ENCODE results near the gene RPGRIP1. TPM values are rescaled to one million over a fixed set of nuclear protein-coding genes. Genes with fewer than 3 reads are reported as not detected.
"Not testable (repeated sequence)": the region's sequence is repeated elsewhere in the genome, so short reads cannot be mapped to it uniquely, and the experiment has no call there.

RPGRIP1 gene
- polyA plus RNA-seq, 3 donors: 0.47 to 0.90 (median 0.64) TPM

DNA sequence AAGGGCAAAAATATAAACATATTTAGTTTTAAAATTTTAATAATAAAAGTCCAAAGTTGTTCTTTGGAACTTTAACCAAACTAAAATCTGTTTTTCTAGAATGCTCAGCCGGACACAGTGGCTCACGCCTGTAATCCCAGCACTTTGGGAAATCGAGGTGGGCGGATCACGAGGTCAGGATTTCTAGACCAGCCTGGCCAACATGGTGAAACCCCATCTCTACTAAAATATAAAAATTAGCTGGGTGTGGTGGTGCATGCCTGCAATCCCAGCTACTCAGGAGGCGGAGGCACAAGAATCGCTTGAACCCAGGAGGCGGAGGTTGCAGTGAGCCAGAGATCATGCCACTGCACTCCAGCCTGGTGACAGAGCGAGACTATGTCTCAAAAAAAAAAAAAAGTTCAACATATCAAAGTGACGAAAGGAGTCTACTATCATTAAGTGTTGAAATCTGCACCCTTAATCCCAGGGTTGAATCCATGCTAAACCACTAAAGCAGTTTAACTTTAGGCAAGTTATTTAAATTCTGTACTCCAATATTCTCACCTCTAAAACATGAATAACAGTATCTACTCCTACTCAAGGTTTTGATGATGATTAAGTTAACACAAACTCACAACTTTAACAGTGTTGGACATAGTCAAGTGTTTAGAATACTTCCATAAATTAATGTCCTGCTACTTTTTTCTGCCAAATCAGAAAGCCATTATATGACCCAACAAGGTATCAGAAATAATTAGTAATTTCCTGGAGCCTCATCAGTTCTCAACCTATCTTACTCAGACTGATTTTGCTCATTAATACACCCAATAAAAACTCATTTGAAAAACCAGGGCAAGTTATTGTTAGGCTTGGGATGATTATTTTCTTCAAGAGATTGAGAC lies 21.6 kb upstream of the RPGRIP1 start:
- DNase-seq: no peak

GRCh38 chr14:21258889-21259787 lies 20.7 kb upstream of the RPGRIP1 start:
- no peak for DNase-seq

- no peak for DNase-seq
These were observed 18.1 kb upstream of the RPGRIP1 start for GRCh38 chr14:21261824-21262223.

DNA sequence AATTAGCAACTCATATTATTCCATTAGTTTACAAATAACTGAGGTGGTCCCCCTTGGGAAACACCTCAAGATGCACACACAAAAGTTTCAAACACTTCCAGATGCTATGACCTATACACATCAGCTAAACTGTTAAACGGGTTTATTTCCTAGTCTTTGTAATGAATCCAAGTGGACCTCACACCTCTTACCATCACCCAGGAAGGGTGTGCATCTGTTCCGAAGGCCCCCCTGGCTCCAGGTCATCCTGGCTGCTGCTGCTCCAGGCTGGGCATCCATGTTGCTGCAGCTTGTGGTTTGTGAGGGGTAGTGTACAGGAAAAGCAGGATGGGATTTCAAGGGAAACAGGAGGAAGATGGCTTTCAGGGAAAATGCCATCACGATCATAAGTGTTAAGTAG lies 17.5 kb upstream of the RPGRIP1 start:
- DNase-seq: no peak

GRCh38 chr14:21263284-21264024 lies 16.4 kb upstream of the RPGRIP1 start:
- peak; percentile 8 for DNase-seq

DNA sequence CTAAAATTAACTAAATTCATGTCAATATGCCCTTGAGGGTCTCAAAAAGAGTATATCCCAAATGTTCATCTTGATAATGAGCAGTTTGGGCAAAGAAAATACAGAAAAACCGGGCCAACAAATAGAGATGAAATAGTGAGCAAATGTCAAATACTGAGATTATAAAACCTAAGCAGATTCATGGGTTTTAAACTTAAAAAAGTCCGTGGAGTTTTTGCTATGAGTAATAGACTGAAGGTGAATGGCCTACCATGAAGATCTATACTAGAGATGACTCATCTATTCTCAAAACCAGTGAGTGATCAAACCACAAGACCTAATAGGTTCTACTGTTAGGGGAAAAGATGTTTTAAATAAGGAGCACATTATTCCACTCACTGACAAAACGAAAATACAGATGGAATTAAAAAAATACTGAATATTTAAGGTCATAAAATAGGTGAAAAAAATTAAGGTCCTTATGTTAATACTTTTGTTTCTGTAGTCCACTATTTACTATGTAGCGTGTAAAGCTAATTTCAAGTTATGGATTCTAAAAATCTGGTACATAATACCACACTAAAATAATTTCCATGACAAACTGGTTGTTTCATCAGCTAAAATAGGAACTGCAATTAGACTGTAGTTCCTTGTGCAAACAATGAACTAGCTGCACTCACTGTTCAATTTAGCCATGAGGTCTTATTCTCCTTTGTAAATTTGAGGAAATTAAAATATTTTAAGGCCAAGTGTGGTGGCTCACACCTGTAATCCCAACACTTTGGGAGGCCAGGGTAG lies 15.7 kb upstream of the RPGRIP1 start:
- no peak for DNase-seq

DNA sequence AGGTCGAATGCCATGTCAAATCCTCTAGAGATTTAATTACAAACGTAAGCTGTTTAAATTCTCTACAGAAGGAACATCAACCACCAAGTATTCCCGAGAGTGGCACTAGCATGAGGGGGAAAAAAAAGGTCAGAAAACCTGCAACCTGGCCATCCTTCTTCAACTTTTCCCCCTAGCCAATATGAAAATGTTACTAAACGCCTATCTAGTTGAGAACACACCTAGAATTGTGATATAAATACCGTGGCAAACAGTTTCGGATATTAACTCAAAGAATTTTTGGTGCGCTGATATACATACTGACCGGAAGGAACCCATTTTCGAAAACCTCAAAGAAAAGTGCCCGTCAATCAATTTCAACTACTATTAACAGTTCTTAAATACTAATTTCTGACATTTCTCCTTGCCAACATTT lies 12.4 kb upstream of the RPGRIP1 start:
- DNase-seq: peak; percentile 10

GRCh38 chr14:21267886-21268616 lies 11.8 kb upstream of the RPGRIP1 start:
- peak; percentile 26 for DNase-seq

DNA sequence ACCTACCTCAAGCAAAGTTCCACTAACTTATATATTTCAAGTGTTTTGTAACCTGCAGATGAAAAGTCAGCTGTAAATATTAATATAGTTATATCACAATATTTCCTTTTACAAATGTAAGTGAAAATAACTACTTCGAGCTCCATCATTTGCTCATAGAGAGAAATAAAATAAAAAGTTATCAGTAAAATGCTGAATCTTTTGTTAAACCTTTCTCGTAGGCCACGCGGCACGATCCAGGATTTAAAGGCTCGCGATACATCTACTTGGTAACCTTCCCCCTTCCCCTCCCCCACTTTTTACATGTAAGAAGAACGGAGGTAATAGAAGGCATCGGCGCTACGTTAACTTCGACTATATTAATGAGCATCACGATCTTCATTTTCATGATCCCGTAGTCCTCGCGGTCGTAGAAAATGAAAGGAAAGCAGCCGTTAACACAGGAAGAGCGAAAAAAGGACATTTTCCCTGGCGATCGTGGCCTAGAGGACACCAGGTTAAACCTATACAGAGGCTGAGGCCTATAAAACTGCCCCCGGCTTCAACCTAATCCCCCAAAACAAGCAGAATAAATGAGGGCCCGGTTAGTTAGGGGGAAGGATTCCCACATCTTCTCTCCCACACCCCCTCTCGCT lies 11.1 kb upstream of the RPGRIP1 start:
- DNase-seq: peak; percentile 67

DNA sequence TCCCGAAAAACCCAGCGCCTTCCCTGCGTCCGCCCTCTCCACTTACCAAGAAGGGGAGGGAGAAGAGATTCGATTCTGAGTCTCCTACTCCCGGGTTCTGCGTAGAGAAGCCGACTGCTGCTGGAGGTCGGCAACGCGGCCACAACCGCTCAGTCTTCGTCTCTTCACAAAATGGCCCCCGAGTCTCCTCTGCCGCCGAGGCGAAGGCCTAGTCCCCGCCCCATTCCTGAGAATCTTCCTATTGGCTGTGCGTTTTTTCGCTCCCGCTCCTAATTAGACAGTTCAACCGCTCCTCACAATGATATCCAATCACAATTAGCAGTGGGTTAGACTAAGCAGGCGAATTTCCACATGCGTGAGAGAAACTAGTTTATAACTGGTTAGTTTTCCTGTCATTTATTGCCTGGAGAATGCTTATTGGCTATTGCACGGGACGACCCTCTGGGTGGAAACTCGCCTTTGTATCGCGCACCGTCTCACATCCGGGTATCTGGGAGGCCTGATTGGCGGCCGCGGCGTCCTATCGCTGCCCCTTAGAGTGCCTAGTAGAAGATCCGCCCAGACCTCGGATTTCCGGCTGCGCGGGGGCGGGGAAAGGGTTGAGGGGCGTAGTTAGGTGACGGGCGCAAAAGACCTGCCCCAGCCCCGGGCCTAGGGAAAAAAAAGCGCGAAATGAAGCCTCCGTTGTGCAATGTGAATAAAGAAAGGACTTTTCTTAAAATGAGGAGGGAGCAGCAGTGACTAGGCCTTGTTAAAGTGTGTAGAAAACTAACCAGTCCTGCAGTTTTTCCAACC lies 10.4 kb upstream of the RPGRIP1 start, which contains the start of gene HNRNPC:
Gene HNRNPC, minus strand, starts transcription at position 191 of the 795 bp plus-strand sequence. CDS start 35,249 bp downstream, outside the sequence.
- DNase-seq: peak; percentile 100

- not testable (repeated sequence) for DNase-seq
These were observed 7.2 kb upstream of the RPGRIP1 start for GRCh38 chr14:21272661-21273060.

- no peak for DNase-seq
These were observed 4.5 kb upstream of the RPGRIP1 start for GRCh38 chr14:21275261-21275858.

DNA sequence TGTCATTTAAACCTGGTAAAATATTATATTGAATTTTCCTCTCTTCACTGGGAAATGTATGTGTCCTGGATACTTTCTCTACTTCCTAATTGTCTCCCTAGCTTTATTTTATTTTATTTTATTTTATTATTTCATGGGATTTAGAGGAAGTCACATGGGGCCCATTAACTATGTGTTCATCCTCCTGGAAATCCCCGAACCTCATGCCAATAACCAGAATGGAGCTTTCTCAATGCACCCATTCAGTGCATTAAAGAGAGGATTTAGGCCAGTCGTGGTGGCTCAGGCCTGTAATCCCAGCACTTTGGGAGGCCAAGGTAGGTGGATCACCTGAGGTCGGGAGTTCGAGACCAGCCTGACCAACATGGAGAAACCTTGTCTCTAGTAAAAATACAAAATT lies 1.3 kb upstream of the RPGRIP1 start:
- DNase-seq: no peak

DNA sequence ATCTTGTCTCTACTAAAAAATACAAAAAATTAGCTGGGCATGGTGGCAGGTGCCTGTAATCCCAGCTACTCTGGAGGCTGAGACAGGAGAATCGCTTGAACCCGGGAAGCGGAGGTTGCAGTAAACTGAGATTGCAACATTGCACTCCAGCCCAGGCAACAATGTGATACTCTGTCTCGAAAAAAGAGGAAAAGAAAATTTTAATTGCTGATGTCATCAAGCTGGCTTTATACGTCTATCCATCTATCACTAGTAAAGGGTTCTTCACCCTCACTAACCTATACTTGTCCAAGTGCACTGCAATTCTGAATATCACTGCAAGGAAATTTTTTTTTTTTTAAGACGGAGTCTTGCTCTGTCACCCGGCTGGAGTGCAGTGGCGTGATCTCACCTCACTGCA lies 2.0 kb downstream of the RPGRIP1 start:
- DNase-seq: not testable (repeated sequence)

GRCh38 chr14:21286516-21286915 lies 6.6 kb downstream of the RPGRIP1 start:
- not testable (repeated sequence) for DNase-seq

DNA sequence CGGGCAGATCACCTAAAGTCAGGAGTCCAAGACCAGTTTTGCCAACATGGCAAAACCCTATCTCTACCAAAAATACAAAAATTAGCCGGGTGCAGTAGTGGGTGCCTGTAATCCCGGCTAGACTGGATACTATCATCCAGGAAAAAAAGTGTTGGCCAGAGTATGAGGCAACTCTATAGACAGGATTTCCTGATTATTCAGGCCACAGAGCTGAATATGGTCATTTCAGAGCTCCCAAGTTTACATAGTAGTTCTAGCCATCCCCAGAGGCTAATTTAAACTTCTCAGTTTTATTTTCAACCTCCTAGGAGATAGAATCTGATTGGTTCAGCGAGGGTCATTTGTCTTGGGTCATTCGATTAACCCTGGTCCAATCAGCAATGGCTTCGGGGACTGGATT lies 7.3 kb downstream of the RPGRIP1 start:
- no peak for DNase-seq

- DNase-seq: not testable (repeated sequence)
These were observed 14.1 kb downstream of the RPGRIP1 start for GRCh38 chr14:21294026-21294425.

- DNase-seq: no peak
These were observed 18.5 kb downstream of the RPGRIP1 start for GRCh38 chr14:21298358-21298757.

Measured in renal pelvis (tissue), 4 donors.